ENCODE results near the gene TUBA3C. TPM values are rescaled to one million over a fixed set of nuclear protein-coding genes. Genes with fewer than 3 reads are reported as not detected.
"Not testable (repeated sequence)": the region's sequence is repeated elsewhere in the genome, so short reads cannot be mapped to it uniquely, and the experiment has no call there.

TUBA3C gene
- not detected for total RNA-seq
- long read RNA-seq = 0 reads

GRCh38 chr13:19181621-19182485 is at the start of gene TUBA3C:
TUBA3C (minus strand) TSS chr13:19181824; CDS start chr13:19181747, 77 bp downstream.
- ATAC-seq (no peak), DNase-seq (no peak)
- no peak for TF ChIP-seq CTCF (IDR thresholded peaks at IDR 0.05)

GRCh38 chr13:19207413-19207812 is 25.8 kb upstream of the TUBA3C start:
- ATAC-seq; intact Hi-C loops (cut with DNase I); H3K4me1 ChIP-seq; H3K4me3 ChIP-seq; DNase-seq; H3K27ac ChIP-seq; H3K9me3 ChIP-seq; H3K27me3 ChIP-seq (ENCODE audit: low read depth); H3K36me3 ChIP-seq: not testable (repeated sequence)

More at GRCh38 chr13:19181621-19182485, at the start of gene TUBA3C:
- Histone ChIP-seq H3K27ac (no peak within 1 kb of the TSS), H3K27me3 (ENCODE audit: low read depth) (no peaks in the 10 kb centered on the region), H3K9me3 (no peaks in the 10 kb centered on the region), H3K4me1 (no peaks in the 10 kb centered on the region), H3K4me3 (no peak within 1 kb of the TSS), H3K36me3 (no peaks in the 10 kb centered on the region)
- intact Hi-C loops (cut with DNase I) = no loop called here

GRCh38 chr13:19192622-19193021 is 11.0 kb upstream of the TUBA3C start:
- H3K4me1 ChIP-seq; H3K27me3 ChIP-seq (ENCODE audit: low read depth); intact Hi-C loops (cut with DNase I); H3K4me3 ChIP-seq; H3K36me3 ChIP-seq; DNase-seq; H3K9me3 ChIP-seq; H3K27ac ChIP-seq; ATAC-seq: not testable (repeated sequence)

GRCh38 chr13:19189911-19190310 is 8.3 kb upstream of the TUBA3C start:
- H3K9me3 ChIP-seq; H3K36me3 ChIP-seq; intact Hi-C loops (cut with DNase I); H3K4me1 ChIP-seq; H3K4me3 ChIP-seq; DNase-seq; H3K27me3 ChIP-seq (ENCODE audit: low read depth); ATAC-seq; H3K27ac ChIP-seq: not testable (repeated sequence)

DNA sequence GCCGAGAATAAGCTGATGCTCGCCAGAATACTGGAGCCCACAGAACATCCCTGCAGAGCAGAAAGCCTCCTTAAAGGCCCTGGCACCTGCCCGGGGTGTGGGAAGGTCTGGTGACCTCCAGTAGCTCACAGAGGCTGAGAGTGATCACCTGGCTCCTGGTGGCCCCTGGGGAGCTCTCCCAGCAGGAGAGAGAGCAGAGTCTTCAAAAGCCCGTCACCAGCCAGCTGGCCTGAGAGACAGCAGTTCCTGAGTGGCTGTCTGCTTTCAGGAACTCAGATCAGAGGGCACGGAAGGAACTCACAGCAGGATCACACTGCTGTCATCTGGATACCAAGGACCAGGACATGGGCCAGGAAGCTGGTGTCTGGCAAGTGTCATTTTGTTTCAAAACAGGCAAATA is 7.7 kb upstream of the TUBA3C start:
- not testable (repeated sequence) for DNase-seq, ATAC-seq

DNA sequence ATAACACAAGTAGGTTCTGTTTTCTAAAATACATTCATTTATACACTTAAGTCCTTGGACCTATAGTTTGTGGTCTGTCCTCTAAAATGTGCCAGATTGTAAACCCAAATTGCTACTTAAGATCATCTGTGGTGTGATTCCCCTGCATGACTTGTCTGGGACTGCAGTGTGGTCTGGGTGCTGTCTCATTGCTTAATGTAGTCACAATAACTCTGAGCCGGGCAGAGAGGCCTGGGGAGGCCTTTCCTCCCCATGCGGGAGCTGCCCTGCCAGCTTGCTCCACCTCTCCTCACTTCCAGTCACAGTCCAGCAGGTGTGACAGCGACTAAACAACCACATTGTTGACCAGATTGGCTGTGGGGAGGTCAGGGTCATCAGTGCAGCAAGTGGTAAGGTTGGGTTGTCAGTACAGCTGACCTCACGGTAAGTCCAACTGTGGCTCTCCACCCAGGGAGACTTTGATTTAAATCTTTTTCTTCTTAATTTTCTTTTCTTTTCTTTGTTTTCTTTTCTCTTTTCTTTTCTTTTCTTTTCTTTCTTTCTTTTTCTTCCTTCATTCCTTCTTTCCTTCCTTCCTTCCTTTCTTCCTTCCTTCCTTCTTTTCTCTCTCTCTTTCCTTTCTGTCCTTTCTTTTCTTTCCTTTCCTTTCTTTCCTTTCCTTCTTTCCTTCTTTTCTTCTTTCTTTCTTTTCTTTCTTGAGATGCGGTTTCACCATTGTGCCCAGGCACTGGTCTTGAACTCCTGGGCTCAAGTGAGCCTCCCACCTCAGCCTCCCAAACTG is 4.4 kb upstream of the TUBA3C start:
- no peak overlapping the region for H3K27ac ChIP-seq
- intact Hi-C loops (cut with DNase I) = no loop called here
- DNase-seq (no peak), ATAC-seq (no peak)
- H3K27me3 ChIP-seq (ENCODE audit: low read depth) = no peaks in the 10 kb centered on the region
- H3K9me3 ChIP-seq = no peaks in the 10 kb centered on the region
- no peak for TF ChIP-seq CTCF (IDR thresholded peaks at IDR 0.05)
- no peak overlapping the region for H3K4me3 ChIP-seq
- H3K36me3 ChIP-seq = no peaks in the 10 kb centered on the region
- H3K4me1 ChIP-seq = no peaks in the 10 kb centered on the region

More for the DNA sequence above, 7.7 kb upstream of the TUBA3C start:
- H3K27ac ChIP-seq; H3K4me3 ChIP-seq; H3K4me1 ChIP-seq; H3K36me3 ChIP-seq; H3K9me3 ChIP-seq; intact Hi-C loops (cut with DNase I); H3K27me3 ChIP-seq (ENCODE audit: low read depth): not testable (repeated sequence)

- H3K27me3 ChIP-seq (ENCODE audit: low read depth) = no peaks in the 10 kb centered on the region
- no peak for TF ChIP-seq CTCF (IDR thresholded peaks at IDR 0.05)
- H3K27ac ChIP-seq = no peak overlapping the region
- intact Hi-C loops (cut with DNase I) = no loop called here
- H3K4me1 ChIP-seq = no peaks in the 10 kb centered on the region
- no peaks in the 10 kb centered on the region for H3K9me3 ChIP-seq
- ATAC-seq = peak; percentile 25 to 46
- DNase-seq = no peak
- H3K4me3 ChIP-seq = no peak overlapping the region
- no peaks in the 10 kb centered on the region for H3K36me3 ChIP-seq
Observed at GRCh38 chr13:19185086-19185864, 3.7 kb upstream of the TUBA3C start.

All from lower lobe of right lung (tissue), 2 donors.